ENCODE data around the gene TP53BP2. TPM values are rescaled to one million over a fixed set of nuclear protein-coding genes. Genes with fewer than 3 reads are reported as not detected.

The TP53BP2 gene
- total RNA-seq, 1 donor from 2014 or later = 47.4 TPM

- no peak for TF ChIP-seq CTCF (IDR thresholded peaks at IDR 0.05)
- no peak for DNase-seq (ENCODE audit: low spot score)
Observed at GRCh38 chr1:223761411-223761810, 84.3 kb downstream of the TP53BP2 start.

GRCh38 chr1:223760833-223761232 is 84.9 kb downstream of the TP53BP2 start:
- H3K4me3 Mint-ChIP-seq (ENCODE audit: unreplicated experiment) = no peak overlapping the region
- TF ChIP-seq CTCF (IDR thresholded peaks at IDR 0.05) = no peak
- peaks cover 34% of the 10 kb centered on the region for H3K36me3 Mint-ChIP-seq (ENCODE audit: low read depth)
- H3K27ac Mint-ChIP-seq (ENCODE audit: unreplicated experiment) = no peak overlapping the region
- DNase-seq (ENCODE audit: low spot score) = no peak
- H3K9me3 Mint-ChIP-seq (ENCODE audit: low read depth) = no peaks in the 10 kb centered on the region
- H3K27me3 Mint-ChIP-seq (ENCODE audit: low read depth) = no peaks in the 10 kb centered on the region
- H3K4me1 Mint-ChIP-seq (ENCODE audit: low read depth) = peaks cover 11% of the 10 kb centered on the region

More at GRCh38 chr1:223761411-223761810, 84.3 kb downstream of the TP53BP2 start:
- H3K36me3 Mint-ChIP-seq (ENCODE audit: low read depth) = peaks cover 40% of the 10 kb centered on the region
- peak overlapping the region; percentile 37 for H3K27ac Mint-ChIP-seq (ENCODE audit: unreplicated experiment)
- H3K27me3 Mint-ChIP-seq (ENCODE audit: low read depth) = no peaks in the 10 kb centered on the region
- no peaks in the 10 kb centered on the region for H3K9me3 Mint-ChIP-seq (ENCODE audit: low read depth)
- H3K4me3 Mint-ChIP-seq (ENCODE audit: unreplicated experiment) = no peak overlapping the region
- H3K4me1 Mint-ChIP-seq (ENCODE audit: low read depth) = peaks cover 11% of the 10 kb centered on the region

- Mint-ChIP-seq H3K4me3 (ENCODE audit: unreplicated experiment) (no peak overlapping the region), H3K27ac (ENCODE audit: unreplicated experiment) (no peak overlapping the region), H3K4me1 (ENCODE audit: low read depth) (peaks cover 11% of the 10 kb centered on the region), H3K9me3 (ENCODE audit: low read depth) (no peaks in the 10 kb centered on the region), H3K36me3 (ENCODE audit: low read depth) (peaks cover 36% of the 10 kb centered on the region), H3K27me3 (ENCODE audit: low read depth) (no peaks in the 10 kb centered on the region)
- DNase-seq (ENCODE audit: low spot score) = peak; percentile 70
- TF ChIP-seq CTCF (IDR thresholded peaks at IDR 0.05) = peak; percentile 20
Observed at GRCh38 chr1:223759273-223759672, 86.5 kb downstream of the TP53BP2 start.

GRCh38 chr1:223758734-223759133 is 87.0 kb downstream of the TP53BP2 start:
- Mint-ChIP-seq H3K27me3 (ENCODE audit: low read depth) (no peaks in the 10 kb centered on the region), H3K36me3 (ENCODE audit: low read depth) (peaks cover 35% of the 10 kb centered on the region)

More at GRCh38 chr1:223758734-223759133, 87.0 kb downstream of the TP53BP2 start:
- Mint-ChIP-seq H3K9me3 (ENCODE audit: low read depth) (no peaks in the 10 kb centered on the region), H3K4me1 (ENCODE audit: low read depth) (peaks cover 11% of the 10 kb centered on the region), H3K27ac (ENCODE audit: unreplicated experiment) (no peak overlapping the region), H3K4me3 (ENCODE audit: unreplicated experiment) (no peak overlapping the region)
- no peak for DNase-seq (ENCODE audit: low spot score)
- no peak for TF ChIP-seq CTCF (IDR thresholded peaks at IDR 0.05)

All from chondrocyte (in vitro differentiated cells).